GM12878 (cell line): Measurements from ENCODE around the gene ATXN1. TPM values are rescaled to one million over a fixed set of nuclear protein-coding genes. Genes with fewer than 3 reads are reported as not detected.

Experiments
- ATAC-seq: fragments of 200-7000 bp; cut with Tn5 transposase; 3 replicates; pipeline ENCODE4 v1.9.1; 2020; ENCODE audit warnings: mild to moderate bottlenecking, moderate library complexity
- BruUV-seq: library from RNA; stranded (reverse); fragments of 400-500 nt; replicated peaks from 2 replicates; lab custom pipeline; 2021; lab: Mats Ljungman, UMichigan
- CTCF ChIA-PET: fragments of 300-600 bp; sonication (Branson Sonifier 250); formaldehyde crosslinking; extraction: SDS; loops from one replicate; lab custom pipeline; 2021; ENCODE audit warnings: inconsistent platforms; lab: Yijun Ruan, JAX
- POLR2A ChIA-PET: fragments of 350-600 bp; formaldehyde crosslinking; extraction: SDS; loops from one replicate; lab custom pipeline; 2021; ENCODE audit warnings: inconsistent platforms; lab: Charles Lee
- RAD21 ChIA-PET: fragments of 300-600 bp; sonication (Branson Sonifier 250); formaldehyde crosslinking; loops from one replicate; lab custom pipeline; 2023; ENCODE audit warnings: antibody characterized with exemption; ENCODE audit not compliant: unreplicated experiment; lab: Charles Lee
- SMC1A ChIA-PET: fragments of 300-600 bp; sonication (Branson Sonifier 250); formaldehyde crosslinking; loops from one replicate; lab custom pipeline; 2023; ENCODE audit not compliant: unreplicated experiment, uncharacterized antibody; lab: Charles Lee
- DNase-seq: peaks from one replicate; pipeline ENCODE4 v3.0.0-alpha.2; 2011; ENCODE audit warnings: low read depth, low spot score
- FAIRE-seq: peaks from 3 replicates; lab custom pipeline; 2011; peaks lifted over from hg19 to GRCh38; lab: Jason Lieb, UNC
- H2AFZ ChIP-seq: 2 replicates; pipeline ENCODE4 v1.6.0; 2011; ENCODE audit warnings: low read depth, low read length, control low read depth; ENCODE audit not compliant: control insufficient read depth
- H3K27ac ChIP-seq: 2 replicates; pipeline ENCODE4 v1.5.1; 2011; ENCODE audit warnings: control low read depth; ENCODE audit not compliant: control insufficient read depth, insufficient read depth
- H3K27me3 ChIP-seq, 2 experiments: replicated peaks in 1 of 2; 2 replicates each; pipeline versions ENCODE4 v1.6.0 to v1.6.1; 2011; ENCODE audit warnings: low read length in 1 of 2; ENCODE audit not compliant: control insufficient read depth in 2 of 2, insufficient read depth in 2 of 2
- H3K36me3 ChIP-seq, 2 experiments: 2 replicates each; pipeline ENCODE4 v1.5.1; 2011; ENCODE audit warnings: low read length in 1 of 2; ENCODE audit not compliant: control insufficient read depth in 2 of 2, insufficient read depth in 2 of 2
- H3K4me1 ChIP-seq: 2 replicates; pipeline ENCODE4 v1.6.1; 2011; ENCODE audit warnings: mild to moderate bottlenecking, low read length, moderate library complexity, mixed read lengths; ENCODE audit not compliant: control insufficient read depth, insufficient read depth
- H3K4me2 ChIP-seq: 2 replicates; pipeline ENCODE4 v1.6.0; 2011; ENCODE audit warnings: control low read depth; ENCODE audit not compliant: control insufficient read depth, insufficient read depth
- H3K4me3 ChIP-seq: fragments of 200-600 bp; sonication (generic); 2 replicates; pipeline ENCODE4 v1.5.1; 2016
- H3K79me2 ChIP-seq: 2 replicates; pipeline ENCODE4 v1.6.0; 2011; ENCODE audit warnings: low read length; ENCODE audit not compliant: control insufficient read depth, insufficient read depth
- H3K9ac ChIP-seq: 2 replicates; pipeline ENCODE4 v1.8.0; 2011; ENCODE audit warnings: low read length, control low read depth, mixed read lengths; ENCODE audit not compliant: control insufficient read depth, insufficient read depth
- H3K9me3 ChIP-seq: replicated peaks from 3 replicates; pipeline ENCODE4 v1.5.1; 2011; ENCODE audit warnings: mild to moderate bottlenecking, low read length; ENCODE audit not compliant: control insufficient read depth, insufficient read depth
- H4K20me1 ChIP-seq: 2 replicates; pipeline ENCODE4 v1.6.0; 2011; ENCODE audit not compliant: control insufficient read depth, insufficient read depth
- IRF4 ChIP-seq: IDR thresholded peaks from 2 replicates; pipeline ENCODE4 v1.6.1; 2011; ENCODE audit warnings: low read depth, low read length
- KAT2A ChIP-seq: conservative IDR thresholded peaks from 2 replicates; pipeline ENCODE4 v1.6.1; 2011; ENCODE audit warnings: low read depth, low read length; ENCODE audit not compliant: control insufficient read depth
- NFIC ChIP-seq: IDR thresholded peaks from 2 replicates; pipeline ENCODE4 v1.6.1; 2012; ENCODE audit warnings: low read depth, mild to moderate bottlenecking, inconsistent platforms, low read length, moderate library complexity
- PAX8 ChIP-seq: fragments of 450-650 bp; IDR thresholded peaks from 2 replicates; pipeline ENCODE4 v1.6.1; 2017; ENCODE audit warnings: mild to moderate bottlenecking, moderate library complexity
- RUNX3 ChIP-seq: IDR thresholded peaks from 2 replicates; pipeline ENCODE4 v1.6.1; 2012; ENCODE audit warnings: low read length, inconsistent platforms
- SREBF1 ChIP-seq: IDR thresholded peaks from 2 replicates; pipeline ENCODE4 v1.6.1; 2012; ENCODE audit warnings: mild to moderate bottlenecking, low read length
- TCF7 ChIP-seq: IDR thresholded peaks from 2 replicates; pipeline ENCODE4 v1.6.1; 2014; ENCODE audit warnings: antibody characterized with exemption, borderline replicate concordance
- ZBED1 ChIP-seq: IDR thresholded peaks from 2 replicates; pipeline ENCODE4 v1.6.1; 2016; ENCODE audit warnings: borderline replicate concordance
- ZNF24 ChIP-seq: fragments of 450-650 bp; IDR thresholded peaks from 2 replicates; pipeline ENCODE4 v1.6.1; 2017; ENCODE audit warnings: antibody characterized with exemption, mild to moderate bottlenecking
- ZNF274 ChIP-seq: IDR thresholded peaks from one replicate; pipeline ENCODE4 v1.8.0; 2011; ENCODE audit not compliant: insufficient read length, insufficient read depth
- ZNF384 ChIP-seq: IDR thresholded peaks from 2 replicates; pipeline ENCODE4 v1.6.1; 2012; ENCODE audit warnings: low read depth, mild to moderate bottlenecking, low read length, improper control_type of control experiment, borderline replicate concordance
- WGBS: methylation state at CpG from one replicate; pipeline ENCODE4 v1.1.6; 2016; ENCODE audit warnings: low lambda C conversion rate; ENCODE audit not compliant: insufficient replicate concordance, insufficient coverage; ENCODE audit errors: missing lambda C conversion rate; 5-methylcytosine and 5-hydroxymethylcytosine counted together
- in situ Hi-C: fragments of 300-500 bp; cut with MboI; formaldehyde crosslinking; loops from 9 replicates; pipeline ENCODE4 v1.14.3; 2018; ENCODE audit warnings: mixed read lengths
- intact Hi-C: fragments of 100-400 bp; cut with micrococcal nuclease; formaldehyde crosslinking; loops from one replicate; pipeline ENCODE4 v1.14.2; 2022; ENCODE audit not compliant: unreplicated experiment
- polyA plus RNA-seq, 11 experiments: library from polyadenylated mRNA; depleted of rRNA in 4 of 11; unstranded in 6 of 11; stranded (reverse) in 5 of 11; fragments of >200 nt; fragmentation: Nextera tagmentation in 4 of 11; fragmentation: Illumina TruSeq in 1 of 11; extraction: Ambion mirVana in 4 of 11; extraction: Trizol in 1 of 11; gene quantifications; 1 replicate in 1 of 11; 2 replicates in 10 of 11; pipeline versions ENCODE4 v1.2.1 to v1.2.3, GENCODE V29; 2011 to 2016; ENCODE audit warnings: inconsistent platforms in 2 of 11, missing spikeins in 2 of 11, low read depth in 1 of 11
- total RNA-seq, 4 experiments: library from RNA; depleted of rRNA in 3 of 4; stranded (reverse); fragments of >200 nt in 3 of 4; fragmentation: Illumina TruSeq in 1 of 4; extraction: Trizol in 1 of 4; gene quantifications; 2 replicates each; pipeline versions ENCODE4 v1.2.1 to v1.2.3, GENCODE V29; 2013 to 2021
- TF ChIP-seq, protein P1 (sequence below): IDR thresholded peaks from 2 replicates; pipeline ENCODE4 v1.6.1; 2011; ENCODE audit warnings: low read depth, mild to moderate bottlenecking, low read length, moderate library complexity, borderline replicate concordance; ENCODE audit errors: extremely low read depth
- TF ChIP-seq, protein P2 (sequence below): fragments of 450-650 bp; formaldehyde crosslinking; IDR thresholded peaks from 2 replicates; pipeline ENCODE4 v1.4.0; 2022; ENCODE audit warnings: mild to moderate bottlenecking, moderate library complexity
- TF ChIP-seq, protein P3 (sequence below): IDR thresholded peaks from 2 replicates; pipeline ENCODE4 v1.6.1; 2012; ENCODE audit warnings: low read depth, low read length, improper control_type of control experiment

Gene ATXN1
- total and polyA plus RNA-seq, 10 of the 15 experiments (the other 5 are each of a cell fraction or from before 2014, with no cell fraction given), result 12.2 to 51.2 (median 20.5) TPM

DNA sequence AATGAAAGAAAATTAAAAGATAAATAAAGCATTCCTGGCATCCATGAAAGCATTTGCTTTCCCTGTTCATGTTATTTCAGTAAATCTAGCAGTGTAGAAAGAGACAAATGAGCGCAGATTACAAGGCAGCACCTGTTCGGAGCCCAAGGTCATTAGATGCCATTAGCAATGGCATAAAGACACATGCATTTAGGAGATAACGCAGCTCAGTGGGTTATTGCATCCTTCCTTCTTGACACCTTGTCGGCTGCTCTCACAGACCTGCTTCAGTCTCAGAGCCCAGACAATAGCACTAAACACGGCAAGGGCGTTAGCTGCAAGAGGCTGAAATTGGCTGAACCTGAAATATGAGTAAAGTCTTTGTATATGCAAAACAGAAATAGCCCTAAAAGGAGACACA, 140.3 kb downstream of the ATXN1 start:
- Histone ChIP-seq H3K27ac (no peak overlapping the region), H3K4me3 (no peak overlapping the region), H3K27me3 (no peaks in the 10 kb centered on the region), H4K20me1 (no peaks in the 10 kb centered on the region), H3K4me1 (no peaks in the 10 kb centered on the region)
- SMC1A ChIA-PET, result interaction anchor here (1.1 to 3.8 kb wide), 4 partner anchors 14 to 46 kb away, joined by 3 to 20 read pairs (median 5); no protein-coding TSS in a partner anchor
- no TSS peak for BruUV-seq
- RAD21 ChIA-PET, result no interaction called here
- CTCF ChIA-PET, result no interaction called here
- TF ChIP-seq RUNX3 (no peak), KAT2A (no peak), SREBF1 (no peak), TCF7 (no peak), ZNF384 (no peak), ZNF24 (no peak)
- TF ChIP-seq, protein P1, sequence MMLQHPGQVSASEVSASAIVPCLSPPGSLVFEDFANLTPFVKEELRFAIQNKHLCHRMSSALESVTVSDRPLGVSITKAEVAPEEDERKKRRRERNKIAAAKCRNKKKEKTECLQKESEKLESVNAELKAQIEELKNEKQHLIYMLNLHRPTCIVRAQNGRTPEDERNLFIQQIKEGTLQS, result no peak
- TF ChIP-seq, all 136 proteins: peak for 0
- intact Hi-C loops (no loop called here), in situ Hi-C loops (no loop called here)
- 73% methylated on average over 6 of the region's 6 CpGs for WGBS
- no peaks in the 10 kb centered on the region; a peak in 1 of 4 replicates for H3K36me3 ChIP-seq
- ATAC-seq (no peak), DNase-seq (no peak), FAIRE-seq (no peak)
- no peaks in the 10 kb centered on the region for H3K9me3 ChIP-seq
- H3K9ac ChIP-seq, result no peak overlapping the region
- POLR2A ChIA-PET, result no interaction called here
- H2AFZ ChIP-seq, result no peak overlapping the region
- H3K4me2 ChIP-seq, result no peak overlapping the region
- H3K79me2 ChIP-seq, result no peaks in the 10 kb centered on the region

DNA sequence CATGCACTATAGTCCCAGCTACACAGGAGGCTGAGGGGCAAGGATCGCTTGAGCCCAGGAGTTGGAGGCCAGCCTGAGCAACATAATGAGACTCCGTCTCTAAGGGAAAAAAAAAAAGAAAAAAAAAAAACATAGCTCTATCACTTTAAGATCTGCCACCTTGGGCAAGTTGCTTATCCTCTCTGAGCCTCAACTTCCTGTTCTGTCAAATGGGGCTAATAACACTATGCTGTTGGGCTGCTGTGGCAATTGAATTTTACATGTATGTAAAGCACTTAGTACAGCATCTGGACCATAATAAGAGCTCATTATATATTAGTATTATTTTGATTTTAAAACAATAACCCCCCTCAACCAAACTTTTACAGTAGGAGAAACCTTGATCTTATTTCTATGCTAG, 141.5 kb downstream of the ATXN1 start:
- no peaks in the 10 kb centered on the region for H3K27me3 ChIP-seq
- H3K4me3 ChIP-seq, result no peak overlapping the region
- in situ Hi-C loops, result no loop called here
- H3K4me2 ChIP-seq, result no peak overlapping the region
- no peak for FAIRE-seq
- no TSS peak for BruUV-seq
- no peaks in the 10 kb centered on the region for H4K20me1 ChIP-seq
- POLR2A ChIA-PET, result interaction anchor here (0.6 kb wide), 1 partner anchor 141 kb away, joined by 3 read pairs; the partner anchor contains the start of gene ATXN1
- WGBS, result 47% methylated on average over 2 of the region's 2 CpGs
- no peaks in the 10 kb centered on the region for H3K79me2 ChIP-seq
- H3K4me1 ChIP-seq, result no peaks in the 10 kb centered on the region
- H3K27ac ChIP-seq, result no peak overlapping the region
- TF ChIP-seq ZNF384 (no peak), PAX8 (no peak), ZBED1 (no peak), IRF4 (no peak), ZNF274 (no peak), NFIC (no peak)
- TF ChIP-seq, protein P2, sequence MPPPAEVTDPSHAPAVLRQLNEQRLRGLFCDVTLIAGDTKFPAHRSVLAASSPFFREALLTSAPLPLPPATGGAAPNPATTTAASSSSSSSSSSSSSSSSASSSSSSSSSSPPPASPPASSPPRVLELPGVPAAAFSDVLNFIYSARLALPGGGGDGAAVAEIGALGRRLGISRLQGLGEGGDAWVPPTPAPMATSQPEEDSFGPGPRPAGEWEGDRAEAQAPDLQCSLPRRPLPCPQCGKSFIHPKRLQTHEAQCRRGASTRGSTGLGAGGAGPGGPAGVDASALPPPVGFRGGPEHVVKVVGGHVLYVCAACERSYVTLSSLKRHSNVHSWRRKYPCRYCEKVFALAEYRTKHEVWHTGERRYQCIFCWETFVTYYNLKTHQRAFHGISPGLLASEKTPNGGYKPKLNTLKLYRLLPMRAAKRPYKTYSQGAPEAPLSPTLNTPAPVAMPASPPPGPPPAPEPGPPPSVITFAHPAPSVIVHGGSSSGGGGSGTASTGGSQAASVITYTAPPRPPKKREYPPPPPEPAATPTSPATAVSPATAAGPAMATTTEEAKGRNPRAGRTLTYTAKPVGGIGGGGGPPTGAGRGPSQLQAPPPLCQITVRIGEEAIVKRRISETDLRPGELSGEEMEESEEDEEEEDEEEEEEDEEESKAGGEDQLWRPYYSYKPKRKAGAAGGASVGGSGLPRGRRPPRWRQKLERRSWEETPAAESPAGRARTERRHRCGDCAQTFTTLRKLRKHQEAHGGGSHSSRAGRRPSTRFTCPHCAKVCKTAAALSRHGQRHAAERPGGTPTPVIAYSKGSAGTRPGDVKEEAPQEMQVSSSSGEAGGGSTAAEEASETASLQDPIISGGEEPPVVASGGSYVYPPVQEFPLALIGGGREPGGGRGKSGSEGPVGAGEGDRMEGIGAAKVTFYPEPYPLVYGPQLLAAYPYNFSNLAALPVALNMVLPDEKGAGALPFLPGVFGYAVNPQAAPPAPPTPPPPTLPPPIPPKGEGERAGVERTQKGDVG (CRISPR knock-in tag), result no peak
- TF ChIP-seq, protein P3, sequence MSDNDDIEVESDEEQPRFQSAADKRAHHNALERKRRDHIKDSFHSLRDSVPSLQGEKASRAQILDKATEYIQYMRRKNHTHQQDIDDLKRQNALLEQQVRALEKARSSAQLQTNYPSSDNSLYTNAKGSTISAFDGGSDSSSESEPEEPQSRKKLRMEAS, result no peak
- TF ChIP-seq, all 136 proteins: peak for 0
- ChIA-PET RAD21 (interaction anchor here (0.5 to 1.0 kb wide), 2 partner anchors 112 to 182 kb away, joined by 3 to 4 read pairs; no protein-coding TSS in a partner anchor), CTCF (interaction anchor here (0.9 to 1.5 kb wide), 4 partner anchors 12 to 106 kb away, joined by 3 to 5 read pairs (median 4); no protein-coding TSS in a partner anchor), SMC1A (interaction anchor here (0.6 to 1.9 kb wide), 8 partner anchors 14 to 1041 kb away, joined by 3 to 6 read pairs (median 3); no protein-coding TSS in a partner anchor)
- DNase-seq, result no peak
- Histone ChIP-seq H3K9me3 (no peaks in the 10 kb centered on the region; the same call in 2 of the 3 replicates), H3K9ac (no peak overlapping the region), H2AFZ (no peak overlapping the region), H3K36me3 (no peaks in the 10 kb centered on the region; a peak in 1 of 4 replicates)
- intact Hi-C loops, result no loop called here
- ATAC-seq, result peak; percentile 53
